ENCODE results near the gene TAF5L.
"Not testable (repeated sequence)": the region's sequence is repeated elsewhere in the genome, so short reads cannot be mapped to it uniquely, and the experiment has no call there.

TAF5L gene

DNA sequence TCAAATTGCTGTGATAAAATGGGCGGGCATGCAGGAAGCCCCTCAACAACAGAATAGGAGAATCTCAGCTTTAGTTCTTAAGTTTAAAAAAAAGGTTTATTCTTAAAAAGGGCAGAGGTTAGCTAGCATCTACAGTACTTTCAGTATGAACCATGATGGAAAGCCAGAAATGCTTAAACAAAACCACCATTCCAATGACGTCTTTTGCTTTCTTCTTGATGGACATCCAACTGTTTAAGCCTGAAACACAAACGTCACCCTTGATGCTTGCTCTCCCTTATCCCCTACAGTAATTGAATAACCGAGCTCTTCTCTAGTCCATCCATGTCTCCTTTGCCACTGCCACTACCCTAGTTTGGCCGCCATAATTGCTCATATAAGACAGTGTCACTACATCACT, 25.7 kb downstream of the TAF5L start:
- DNase-seq = no peak

DNA sequence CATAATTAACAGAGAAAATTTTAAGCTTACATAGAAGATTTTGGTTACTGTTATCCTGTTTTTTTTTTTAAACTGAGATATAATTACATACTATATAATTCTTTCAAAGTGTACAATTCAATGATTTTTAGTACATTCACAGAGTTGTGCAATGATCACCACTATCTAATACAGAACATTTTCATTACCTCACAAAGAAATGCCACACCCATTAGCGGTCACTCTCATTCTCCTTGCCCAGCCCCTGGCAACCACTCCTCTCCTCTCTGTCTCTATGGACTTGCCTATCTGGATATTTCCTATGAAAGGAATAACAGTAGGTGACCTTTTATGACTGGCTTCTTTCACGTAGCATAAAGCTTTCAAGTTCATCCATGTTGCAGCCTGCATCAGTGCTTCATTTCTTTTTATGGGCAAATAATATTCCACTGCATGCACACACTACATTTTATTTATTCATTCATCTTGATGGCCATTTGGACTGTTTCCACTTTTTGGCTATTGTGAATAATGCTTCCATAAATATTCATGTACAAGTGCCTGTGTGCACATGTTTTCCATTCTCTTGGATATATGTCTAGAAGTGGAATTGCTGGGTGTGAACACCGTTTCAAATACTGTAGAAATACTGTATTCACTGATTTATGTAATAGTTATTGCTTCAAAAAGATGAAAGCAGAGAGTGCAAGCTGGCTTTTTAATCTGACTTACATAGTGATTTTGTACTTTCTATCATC, 26.5 kb downstream of the TAF5L start:
- peak; percentile 22 for DNase-seq

- DNase-seq = no peak
Observed at GRCh38 chr1:229597877-229598276, 28.0 kb downstream of the TAF5L start.

GRCh38 chr1:229596925-229597699, 28.8 kb downstream of the TAF5L start:
- DNase-seq = no peak

- DNase-seq = not testable (repeated sequence)
Observed at GRCh38 chr1:229595876-229596275, 30.0 kb downstream of the TAF5L start.

GRCh38 chr1:229594227-229595008, 31.5 kb downstream of the TAF5L start:
- no peak for DNase-seq

- no peak for DNase-seq
Observed at GRCh38 chr1:229593800-229594199, 32.1 kb downstream of the TAF5L start.

GRCh38 chr1:229590119-229590518, 35.8 kb downstream of the TAF5L start:
- DNase-seq = no peak

GRCh38 chr1:229585338-229585737, 40.6 kb downstream of the TAF5L start:
- DNase-seq = no peak

- no peak for DNase-seq
Observed at GRCh38 chr1:229582715-229583114, 43.2 kb downstream of the TAF5L start.

DNA sequence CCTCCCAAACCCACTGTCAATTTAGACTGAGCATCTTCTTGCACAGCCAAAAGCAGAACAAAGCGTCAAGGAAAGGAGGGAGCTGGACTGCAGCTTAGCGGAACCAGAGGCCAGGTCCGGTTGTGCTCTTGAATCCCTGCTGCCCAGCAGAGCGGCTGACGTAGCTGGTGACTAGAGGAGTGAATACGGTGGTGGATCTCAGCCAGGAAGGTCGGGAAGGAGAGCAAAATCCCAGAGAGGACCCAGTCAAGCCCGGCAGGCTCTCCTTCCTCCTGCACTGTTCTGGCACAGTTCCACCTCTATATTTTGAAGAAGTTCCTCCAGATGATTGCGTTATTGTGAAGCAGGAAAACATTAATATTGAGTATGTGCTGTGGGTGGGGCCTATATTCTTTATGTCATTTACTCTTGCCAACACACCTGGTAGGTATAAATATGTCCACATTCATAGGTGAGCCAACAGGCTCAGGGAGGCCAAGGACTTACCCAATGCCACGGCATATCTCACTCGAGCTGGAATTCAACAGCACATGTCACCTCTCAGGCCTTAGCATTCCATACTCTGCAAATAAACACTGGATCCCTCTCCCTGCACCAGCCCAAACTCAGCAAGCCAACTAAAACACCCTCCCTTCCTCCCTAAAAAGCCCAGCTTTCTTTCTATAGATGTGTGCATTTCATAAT, 43.8 kb downstream of the TAF5L start:
- no peak for DNase-seq

- no peak for DNase-seq
Observed at GRCh38 chr1:229581485-229581884, 44.4 kb downstream of the TAF5L start.

GRCh38 chr1:229579059-229579673, 46.8 kb downstream of the TAF5L start:
- DNase-seq = peak; percentile 46

DNA sequence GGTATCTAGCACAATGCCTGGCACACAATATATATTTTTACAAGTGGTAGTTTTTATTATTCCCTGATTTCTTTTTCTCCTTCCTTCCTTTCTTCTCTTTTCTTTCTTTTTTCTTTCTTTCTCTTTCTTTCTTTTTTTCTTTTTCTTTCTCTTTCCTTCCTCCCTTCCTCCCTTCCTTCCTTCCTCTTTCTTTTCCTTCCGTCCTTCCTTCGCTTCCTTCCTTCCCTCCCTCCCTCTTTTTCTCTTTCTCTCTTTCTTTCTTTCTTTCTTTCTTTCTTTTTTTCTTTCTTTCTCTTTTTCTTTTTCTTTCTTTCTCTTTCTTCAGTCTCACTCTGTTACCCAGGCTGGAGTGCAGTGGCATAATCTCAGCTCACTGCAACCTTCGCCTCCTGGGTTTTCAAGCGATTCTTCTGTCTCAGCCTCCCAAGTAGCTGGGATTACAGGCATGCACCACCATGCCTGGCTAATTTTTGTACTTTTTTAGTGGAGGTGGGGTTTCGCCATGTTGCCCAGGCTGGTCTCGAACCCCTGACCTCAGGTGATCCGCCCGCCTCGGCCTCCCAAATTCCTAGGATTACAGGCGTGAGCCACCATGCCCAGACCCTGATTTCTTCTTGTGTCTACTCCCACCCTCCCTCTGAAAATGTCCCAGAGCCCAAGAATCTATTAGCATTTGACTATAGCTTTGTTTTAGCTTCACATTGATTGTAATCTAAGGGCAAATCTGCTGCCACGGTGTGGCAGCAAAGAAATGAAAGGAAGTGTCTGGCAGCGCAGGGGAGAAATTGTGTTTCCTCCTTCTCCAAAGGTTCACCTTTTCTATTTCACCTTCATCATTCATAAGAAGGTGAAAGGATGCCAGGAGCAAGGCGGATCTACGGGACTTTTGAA, 47.5 kb downstream of the TAF5L start:
- DNase-seq = peak; percentile 33

DNA sequence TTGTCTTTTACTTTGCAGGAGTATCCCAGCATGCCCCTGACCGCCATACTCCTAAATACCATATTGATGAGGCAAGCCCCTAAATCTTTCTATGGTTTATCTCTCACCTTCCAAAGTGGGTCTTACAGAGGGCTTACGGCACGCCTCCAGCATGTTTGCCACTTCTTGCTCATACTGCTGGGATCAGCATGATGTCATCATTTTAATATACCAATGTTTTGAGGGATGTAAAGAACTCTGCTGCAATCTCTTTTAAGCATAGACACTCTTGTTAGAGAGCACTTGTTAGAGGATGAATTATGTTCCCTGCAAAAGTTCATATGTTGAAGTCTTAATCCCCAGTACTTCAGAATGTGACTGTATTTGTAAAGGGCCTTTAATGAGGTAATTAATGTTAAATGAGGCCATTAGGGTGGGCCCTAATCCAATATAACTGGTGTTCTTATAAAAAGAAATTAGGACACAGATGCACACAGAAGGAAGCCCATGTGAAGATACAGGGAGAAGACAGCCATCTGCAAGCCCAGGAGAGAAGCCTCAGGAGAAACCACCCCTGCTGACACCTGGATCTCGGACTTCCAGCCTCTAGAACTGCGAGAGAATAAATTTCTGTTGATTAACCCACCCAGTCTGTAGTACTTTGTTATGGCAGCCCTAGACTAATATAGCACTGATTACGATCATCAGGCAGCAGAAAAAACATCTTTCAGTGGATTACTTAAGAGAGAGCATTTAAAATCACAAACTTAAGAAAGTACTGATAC, 51.1 kb downstream of the TAF5L start:
- DNase-seq = no peak

- DNase-seq = no peak
Observed at GRCh38 chr1:229572286-229572685, 53.6 kb downstream of the TAF5L start.

DNA sequence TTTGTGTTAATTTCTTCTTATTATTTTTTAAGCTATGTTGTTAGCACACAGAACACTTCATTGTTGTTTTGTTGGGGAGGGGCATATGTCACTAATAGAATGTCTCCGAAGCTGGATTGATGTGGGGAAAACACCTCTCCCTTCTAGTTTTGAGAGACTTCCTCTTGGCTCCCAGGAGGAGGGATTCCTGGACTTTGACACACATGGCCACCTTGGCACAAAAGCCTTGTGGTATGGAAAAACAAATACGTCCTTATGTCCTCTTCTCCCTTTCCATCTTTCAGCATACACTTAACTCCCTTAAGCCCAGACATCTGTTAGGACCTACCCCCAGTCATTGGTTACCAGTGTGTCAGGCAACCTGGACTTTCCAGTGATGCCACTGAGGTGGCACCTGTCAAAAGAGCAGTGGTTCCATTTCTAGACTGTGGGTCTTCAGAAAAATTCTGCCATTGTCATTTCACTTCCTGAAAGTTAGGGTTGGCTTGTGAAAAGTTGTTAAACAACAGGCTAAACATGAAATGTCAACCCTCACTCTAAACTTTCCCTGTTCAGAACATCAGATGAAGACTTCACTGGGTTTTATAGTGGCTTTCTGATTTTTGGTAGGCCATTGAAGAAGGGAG, 54.9 kb downstream of the TAF5L start:
- no peak for DNase-seq

GRCh38 chr1:229570305-229570704, 55.6 kb downstream of the TAF5L start:
- DNase-seq = no peak

GRCh38 chr1:229567109-229567868, 58.6 kb downstream of the TAF5L start:
- DNase-seq = no peak

All from hematopoietic multipotent progenitor cell treated with erythropoietin and hydrocortisone succinate and interleukin-3 and kit ligand, for 6 days (in vitro differentiated cells).